Testis (tissue), 2 donors: ENCODE results near the gene ZNF641.

ENCODE experiments used
- CTCF ChIP-seq, 3 experiments: fragments of 450-650 bp in 2 of 3; fragments of 200-600 bp in 1 of 3; sonication (generic) in 1 of 3; IDR thresholded peaks; one replicate each; pipeline ENCODE4 v1.5.1; 2016 to 2019; ENCODE audit warnings: antibody characterized with exemption in 3 of 3, mild to moderate bottlenecking in 2 of 3, moderate library complexity in 1 of 3
- POLR2A ChIP-seq: fragments of 450-650 bp; IDR thresholded peaks from one replicate; pipeline ENCODE4 v1.6.1; 2017; ENCODE audit warnings: antibody characterized with exemption, mild to moderate bottlenecking, moderate library complexity

DNA sequence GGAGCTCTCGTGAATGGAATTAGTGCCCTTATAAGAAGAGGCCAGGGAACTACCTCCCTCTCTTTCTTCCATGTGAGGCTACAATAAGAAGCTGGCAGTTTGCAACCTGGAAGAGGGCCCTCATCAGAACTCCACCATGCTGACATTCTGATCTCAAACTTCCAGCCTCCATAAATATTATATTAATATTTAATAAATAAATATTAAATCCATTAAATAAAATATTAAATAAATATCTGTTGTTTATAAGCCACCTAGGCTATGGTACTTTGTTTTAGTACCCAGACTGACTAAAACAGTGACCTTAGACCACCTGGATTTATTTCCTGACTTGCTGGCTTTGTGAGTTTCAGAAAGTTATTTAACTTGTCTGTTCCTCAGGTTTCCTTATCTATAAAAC is 49.9 kb downstream of the ZNF641 start:
- TF ChIP-seq CTCF (IDR thresholded peaks at IDR 0.05) = no peak
- TF ChIP-seq POLR2A = no peak
